ENCODE measurements around the gene SLITRK2.

DNA sequence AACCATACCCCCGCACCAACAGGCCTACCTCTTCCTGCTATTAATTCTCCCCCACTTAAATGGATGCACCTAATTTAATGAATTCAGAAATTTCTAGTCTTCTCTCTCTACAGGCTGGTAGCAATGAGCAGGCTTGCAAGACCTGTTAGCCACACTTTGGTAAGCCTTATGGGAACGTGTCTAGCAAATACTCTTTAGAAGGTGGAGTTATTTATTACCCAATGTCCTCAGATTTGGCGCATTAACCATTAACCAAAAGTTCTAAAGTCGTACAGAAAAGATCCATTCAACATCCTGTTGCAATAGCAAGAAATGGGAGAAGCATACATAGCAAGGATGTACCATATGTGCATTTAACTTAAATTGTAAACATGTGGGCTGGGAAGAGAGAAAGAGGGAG, 47.5 kb downstream of the SLITRK2 start:
- TF ChIP-seq ZNF510 (tag by site-specific recombination; IDR thresholded peaks at IDR 0.05; ENCODE audit: insufficient replicate concordance): no peak
- no peak for TF ChIP-seq ZNF423 (tag by site-specific recombination; IDR thresholded peaks at IDR 0.05)
- TF ChIP-seq BCL11A (tag by site-specific recombination; IDR thresholded peaks at IDR 0.05; ENCODE audit: low read depth): no peak
